GM23338 (cell line): Measurements from ENCODE around the gene LPO. TPM values are rescaled to one million over a fixed set of nuclear protein-coding genes. Genes with fewer than 3 reads are reported as not detected.

Experiments used
- ATAC-seq: fragments of 200-7000 bp; cut with Tn5 transposase; 3 replicates; pipeline ENCODE4 v1.9.1; 2020
- DNase-seq: peaks from one replicate; pipeline ENCODE4 v3.0.0-alpha.2; 2015; ENCODE audit warnings: low spot score
- H2AFZ ChIP-seq: fragments of 200-600 bp; sonication (generic); 2 replicates; pipeline ENCODE4 v1.8.0; 2016; ENCODE audit warnings: antibody characterized with exemption, mild to moderate bottlenecking, moderate library complexity
- H3F3A ChIP-seq: fragments of 200-600 bp; sonication (generic); replicated peaks from 2 replicates; pipeline ENCODE4 v1.8.0; 2017; ENCODE audit warnings: antibody characterized with exemption, mixed run types, low read depth
- H3K27ac ChIP-seq: fragments of 200-600 bp; sonication (generic); 2 replicates; pipeline ENCODE4 v1.6.1; 2016; ENCODE audit warnings: low read depth
- H3K27me3 ChIP-seq: fragments of 200-600 bp; sonication (generic); 2 replicates; pipeline ENCODE4 v1.8.0; 2016; ENCODE audit warnings: mild to moderate bottlenecking, mixed run types, moderate library complexity; ENCODE audit not compliant: insufficient read depth
- H3K36me3 ChIP-seq: fragments of 200-600 bp; sonication (generic); 2 replicates; pipeline ENCODE4 v1.8.0; 2016; ENCODE audit warnings: mild to moderate bottlenecking; ENCODE audit not compliant: insufficient read depth
- H3K4me1 ChIP-seq: fragments of 200-600 bp; sonication (generic); 2 replicates; pipeline ENCODE4 v1.8.0; 2016; ENCODE audit warnings: mild to moderate bottlenecking, moderate library complexity; ENCODE audit not compliant: insufficient read depth
- H3K4me2 ChIP-seq: fragments of 200-600 bp; sonication (generic); 2 replicates; pipeline ENCODE4 v1.7.1; 2017; ENCODE audit warnings: mixed run types
- H3K4me3 ChIP-seq: fragments of 200-600 bp; sonication (generic); 2 replicates; pipeline ENCODE4 v1.6.1; 2016; ENCODE audit warnings: mixed run types
- H3K79me2 ChIP-seq: fragments of 200-600 bp; sonication (generic); replicated peaks from 2 replicates; pipeline ENCODE4 v1.8.0; 2017; ENCODE audit warnings: mild to moderate bottlenecking; ENCODE audit not compliant: insufficient read depth
- H3K9me2 ChIP-seq: fragments of 200-600 bp; sonication (generic); 2 replicates; pipeline ENCODE4 v1.8.0; 2017; ENCODE audit not compliant: insufficient read depth
- H4K20me1 ChIP-seq: fragments of 200-600 bp; sonication (generic); replicated peaks from 2 replicates; pipeline ENCODE4 v1.8.0; 2017; ENCODE audit warnings: mild to moderate bottlenecking; ENCODE audit not compliant: insufficient read depth
- H3K27ac Mint-ChIP-seq: 2 replicates; pipeline ENCODE4 v1.8.0; 2020; ENCODE audit warnings: inconsistent platforms, mild to moderate bottlenecking, moderate library complexity, mixed read lengths
- H3K27me3 Mint-ChIP-seq: 3 replicates; pipeline ENCODE4 v1.8.0; 2022; ENCODE audit warnings: low read depth, mild to moderate bottlenecking, moderate library complexity, mixed read lengths, inconsistent platforms; ENCODE audit not compliant: insufficient read depth, poor library complexity
- H3K36me3 Mint-ChIP-seq: 3 replicates; pipeline ENCODE4 v1.8.0; 2021; ENCODE audit warnings: low read depth, mild to moderate bottlenecking, inconsistent platforms, moderate library complexity, mixed read lengths
- H3K4me1 Mint-ChIP-seq: 3 replicates; pipeline ENCODE4 v1.8.0; 2020; ENCODE audit warnings: mild to moderate bottlenecking, inconsistent platforms, mixed read lengths
- H3K4me3 Mint-ChIP-seq: 3 replicates; pipeline ENCODE4 v1.8.0; 2021; ENCODE audit warnings: moderate library complexity, mild to moderate bottlenecking, inconsistent platforms, mixed read lengths
- H3K9me3 Mint-ChIP-seq: 3 replicates; pipeline ENCODE4 v1.8.0; 2020; ENCODE audit warnings: moderate library complexity, mild to moderate bottlenecking, inconsistent platforms, mixed read lengths
- EZH2 ChIP-seq: fragments of 200-600 bp; sonication (generic); IDR thresholded peaks from one replicate; pipeline ENCODE4 v1.8.0; 2017; ENCODE audit warnings: antibody characterized with exemption, mild to moderate bottlenecking, low read depth; ENCODE audit not compliant: unreplicated experiment
- NANOG ChIP-seq: IDR thresholded peaks from 2 replicates; pipeline ENCODE4 v1.6.1; 2016; ENCODE audit warnings: antibody characterized with exemption, borderline replicate concordance
- POLR2AphosphoS5 ChIP-seq: IDR thresholded peaks from 2 replicates; pipeline ENCODE4 v1.6.1; 2016; ENCODE audit warnings: antibody characterized with exemption, low read depth
- STAT1 ChIP-seq: IDR thresholded peaks from one replicate; pipeline ENCODE4 v1.6.1; 2016; ENCODE audit warnings: antibody characterized with exemption; ENCODE audit not compliant: unreplicated experiment
- ZNF331 ChIP-seq: fragments of 250-450 bp; sonication (Bioruptor Pico); IDR thresholded peaks from 2 replicates; pipeline ENCODE4 v1.5.0; 2020; ENCODE audit warnings: low read depth, mild to moderate bottlenecking, moderate library complexity
- polyA plus RNA-seq: library from polyadenylated mRNA; unstranded; fragments of >200 nt; fragmentation: Nextera tagmentation; extraction: Ambion mirVana; gene quantifications from 2 replicates; pipeline ENCODE4 v1.2.1, GENCODE V29; 2016
- total RNA-seq: library from RNA; depleted of rRNA; stranded (reverse); fragments of >200 nt; shearing (Covaris generic); gene quantifications from 2 replicates; pipeline ENCODE4 v1.2.3, GENCODE V29; 2014
- TF ChIP-seq, protein P1 (sequence below): fragments of 250-450 bp; sonication (Bioruptor Pico); IDR thresholded peaks from 2 replicates; pipeline ENCODE4 v1.5.0; 2020; ENCODE audit warnings: mild to moderate bottlenecking, moderate library complexity
- TF ChIP-seq, protein P2 (sequence below): IDR thresholded peaks from 2 replicates; pipeline ENCODE4 v1.6.1; 2016; ENCODE audit warnings: antibody characterized with exemption

LPO gene
- total and polyA plus RNA-seq, 2 experiments from 2014 or later: 0.13 to 0.35 TPM

DNA sequence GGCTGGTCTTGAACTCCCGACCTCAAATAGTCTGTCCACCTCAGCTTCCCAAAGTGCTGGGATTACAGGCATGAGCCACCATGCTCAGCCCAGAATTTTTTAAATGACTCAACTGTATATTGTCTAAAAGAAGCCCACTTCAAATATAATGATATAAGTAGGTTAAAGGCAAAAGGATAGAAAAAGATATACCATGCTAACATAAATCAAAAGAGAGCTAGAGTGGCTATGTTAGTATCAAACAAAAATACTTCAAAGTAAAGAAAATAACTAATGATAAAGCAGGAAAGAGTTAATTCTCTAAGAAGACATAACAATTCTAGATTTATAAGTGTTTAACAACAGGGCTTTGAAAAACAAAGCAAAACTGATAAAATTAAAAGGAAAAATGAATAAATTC lies 55.6 kb downstream of the LPO start:
- Mint-ChIP-seq H3K9me3 (no peaks in the 10 kb centered on the region), H3K36me3 (no peaks in the 10 kb centered on the region), H3K27me3 (no peaks in the 10 kb centered on the region), H3K4me1 (peaks cover 4% of the 10 kb centered on the region; the same call in 2 of the 3 replicates), H3K4me3 (no peak overlapping the region), H3K27ac (no peak overlapping the region)
- Histone ChIP-seq H3K4me2 (no peak overlapping the region), H3K4me1 (no peaks in the 10 kb centered on the region), H2AFZ (no peak overlapping the region), H3K27ac (no peak overlapping the region), H3K79me2 (no peaks in the 10 kb centered on the region), H3K27me3 (no peaks in the 10 kb centered on the region), H3F3A (no peaks in the 10 kb centered on the region), H3K9me2 (no peaks in the 10 kb centered on the region), H3K36me3 (no peaks in the 10 kb centered on the region), H4K20me1 (no peaks in the 10 kb centered on the region), H3K4me3 (no peak overlapping the region)
- TF ChIP-seq STAT1 (no peak), POLR2AphosphoS5 (no peak), NANOG (no peak), EZH2 (no peak), ZNF331 (no peak)
- TF ChIP-seq, protein P1, sequence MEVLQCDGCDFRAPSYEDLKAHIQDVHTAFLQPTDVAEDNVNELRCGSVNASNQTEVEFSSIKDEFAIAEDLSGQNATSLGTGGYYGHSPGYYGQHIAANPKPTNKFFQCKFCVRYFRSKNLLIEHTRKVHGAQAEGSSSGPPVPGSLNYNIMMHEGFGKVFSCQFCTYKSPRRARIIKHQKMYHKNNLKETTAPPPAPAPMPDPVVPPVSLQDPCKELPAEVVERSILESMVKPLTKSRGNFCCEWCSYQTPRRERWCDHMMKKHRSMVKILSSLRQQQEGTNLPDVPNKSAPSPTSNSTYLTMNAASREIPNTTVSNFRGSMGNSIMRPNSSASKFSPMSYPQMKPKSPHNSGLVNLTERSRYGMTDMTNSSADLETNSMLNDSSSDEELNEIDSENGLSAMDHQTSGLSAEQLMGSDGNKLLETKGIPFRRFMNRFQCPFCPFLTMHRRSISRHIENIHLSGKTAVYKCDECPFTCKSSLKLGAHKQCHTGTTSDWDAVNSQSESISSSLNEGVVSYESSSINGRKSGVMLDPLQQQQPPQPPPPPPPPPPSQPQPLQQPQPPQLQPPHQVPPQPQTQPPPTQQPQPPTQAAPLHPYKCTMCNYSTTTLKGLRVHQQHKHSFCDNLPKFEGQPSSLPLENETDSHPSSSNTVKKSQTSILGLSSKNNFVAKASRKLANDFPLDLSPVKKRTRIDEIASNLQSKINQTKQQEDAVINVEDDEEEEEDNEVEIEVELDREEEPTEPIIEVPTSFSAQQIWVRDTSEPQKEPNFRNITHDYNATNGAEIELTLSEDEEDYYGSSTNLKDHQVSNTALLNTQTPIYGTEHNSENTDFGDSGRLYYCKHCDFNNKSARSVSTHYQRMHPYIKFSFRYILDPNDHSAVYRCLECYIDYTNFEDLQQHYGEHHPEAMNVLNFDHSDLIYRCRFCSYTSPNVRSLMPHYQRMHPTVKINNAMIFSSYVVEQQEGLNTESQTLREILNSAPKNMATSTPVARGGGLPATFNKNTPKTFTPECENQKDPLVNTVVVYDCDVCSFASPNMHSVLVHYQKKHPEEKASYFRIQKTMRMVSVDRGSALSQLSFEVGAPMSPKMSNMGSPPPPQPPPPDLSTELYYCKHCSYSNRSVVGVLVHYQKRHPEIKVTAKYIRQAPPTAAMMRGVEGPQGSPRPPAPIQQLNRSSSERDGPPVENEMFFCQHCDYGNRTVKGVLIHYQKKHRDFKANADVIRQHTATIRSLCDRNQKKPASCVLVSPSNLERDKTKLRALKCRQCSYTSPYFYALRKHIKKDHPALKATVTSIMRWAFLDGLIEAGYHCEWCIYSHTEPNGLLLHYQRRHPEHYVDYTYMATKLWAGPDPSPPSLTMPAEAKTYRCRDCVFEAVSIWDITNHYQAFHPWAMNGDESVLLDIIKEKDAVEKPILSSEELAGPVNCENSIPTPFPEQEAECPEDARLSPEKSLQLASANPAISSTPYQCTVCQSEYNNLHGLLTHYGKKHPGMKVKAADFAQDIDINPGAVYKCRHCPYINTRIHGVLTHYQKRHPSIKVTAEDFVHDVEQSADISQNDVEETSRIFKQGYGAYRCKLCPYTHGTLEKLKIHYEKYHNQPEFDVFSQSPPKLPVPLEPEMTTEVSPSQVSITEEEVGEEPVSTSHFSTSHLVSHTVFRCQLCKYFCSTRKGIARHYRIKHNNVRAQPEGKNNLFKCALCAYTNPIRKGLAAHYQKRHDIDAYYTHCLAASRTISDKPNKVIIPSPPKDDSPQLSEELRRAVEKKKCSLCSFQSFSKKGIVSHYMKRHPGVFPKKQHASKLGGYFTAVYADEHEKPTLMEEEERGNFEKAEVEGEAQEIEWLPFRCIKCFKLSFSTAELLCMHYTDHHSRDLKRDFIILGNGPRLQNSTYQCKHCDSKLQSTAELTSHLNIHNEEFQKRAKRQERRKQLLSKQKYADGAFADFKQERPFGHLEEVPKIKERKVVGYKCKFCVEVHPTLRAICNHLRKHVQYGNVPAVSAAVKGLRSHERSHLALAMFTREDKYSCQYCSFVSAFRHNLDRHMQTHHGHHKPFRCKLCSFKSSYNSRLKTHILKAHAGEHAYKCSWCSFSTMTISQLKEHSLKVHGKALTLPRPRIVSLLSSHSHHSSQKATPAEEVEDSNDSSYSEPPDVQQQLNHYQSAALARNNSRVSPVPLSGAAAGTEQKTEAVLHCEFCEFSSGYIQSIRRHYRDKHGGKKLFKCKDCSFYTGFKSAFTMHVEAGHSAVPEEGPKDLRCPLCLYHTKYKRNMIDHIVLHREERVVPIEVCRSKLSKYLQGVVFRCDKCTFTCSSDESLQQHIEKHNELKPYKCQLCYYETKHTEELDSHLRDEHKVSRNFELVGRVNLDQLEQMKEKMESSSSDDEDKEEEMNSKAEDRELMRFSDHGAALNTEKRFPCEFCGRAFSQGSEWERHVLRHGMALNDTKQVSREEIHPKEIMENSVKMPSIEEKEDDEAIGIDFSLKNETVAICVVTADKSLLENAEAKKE (CRISPR knock-in tag): no peak
- TF ChIP-seq, protein P2, sequence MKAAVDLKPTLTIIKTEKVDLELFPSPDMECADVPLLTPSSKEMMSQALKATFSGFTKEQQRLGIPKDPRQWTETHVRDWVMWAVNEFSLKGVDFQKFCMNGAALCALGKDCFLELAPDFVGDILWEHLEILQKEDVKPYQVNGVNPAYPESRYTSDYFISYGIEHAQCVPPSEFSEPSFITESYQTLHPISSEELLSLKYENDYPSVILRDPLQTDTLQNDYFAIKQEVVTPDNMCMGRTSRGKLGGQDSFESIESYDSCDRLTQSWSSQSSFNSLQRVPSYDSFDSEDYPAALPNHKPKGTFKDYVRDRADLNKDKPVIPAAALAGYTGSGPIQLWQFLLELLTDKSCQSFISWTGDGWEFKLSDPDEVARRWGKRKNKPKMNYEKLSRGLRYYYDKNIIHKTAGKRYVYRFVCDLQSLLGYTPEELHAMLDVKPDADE: no peak
- no peak for DNase-seq
- ATAC-seq: no peak
